ENCODE data around the gene ANP32B.
A peak's percentile ranks its signal among the peaks of the same experiment; 100 is the strongest.
"Not testable (repeated sequence)": the region's sequence is repeated elsewhere in the genome, so short reads cannot be mapped to it uniquely, and the experiment has no call there.

Gene ANP32B

DNA sequence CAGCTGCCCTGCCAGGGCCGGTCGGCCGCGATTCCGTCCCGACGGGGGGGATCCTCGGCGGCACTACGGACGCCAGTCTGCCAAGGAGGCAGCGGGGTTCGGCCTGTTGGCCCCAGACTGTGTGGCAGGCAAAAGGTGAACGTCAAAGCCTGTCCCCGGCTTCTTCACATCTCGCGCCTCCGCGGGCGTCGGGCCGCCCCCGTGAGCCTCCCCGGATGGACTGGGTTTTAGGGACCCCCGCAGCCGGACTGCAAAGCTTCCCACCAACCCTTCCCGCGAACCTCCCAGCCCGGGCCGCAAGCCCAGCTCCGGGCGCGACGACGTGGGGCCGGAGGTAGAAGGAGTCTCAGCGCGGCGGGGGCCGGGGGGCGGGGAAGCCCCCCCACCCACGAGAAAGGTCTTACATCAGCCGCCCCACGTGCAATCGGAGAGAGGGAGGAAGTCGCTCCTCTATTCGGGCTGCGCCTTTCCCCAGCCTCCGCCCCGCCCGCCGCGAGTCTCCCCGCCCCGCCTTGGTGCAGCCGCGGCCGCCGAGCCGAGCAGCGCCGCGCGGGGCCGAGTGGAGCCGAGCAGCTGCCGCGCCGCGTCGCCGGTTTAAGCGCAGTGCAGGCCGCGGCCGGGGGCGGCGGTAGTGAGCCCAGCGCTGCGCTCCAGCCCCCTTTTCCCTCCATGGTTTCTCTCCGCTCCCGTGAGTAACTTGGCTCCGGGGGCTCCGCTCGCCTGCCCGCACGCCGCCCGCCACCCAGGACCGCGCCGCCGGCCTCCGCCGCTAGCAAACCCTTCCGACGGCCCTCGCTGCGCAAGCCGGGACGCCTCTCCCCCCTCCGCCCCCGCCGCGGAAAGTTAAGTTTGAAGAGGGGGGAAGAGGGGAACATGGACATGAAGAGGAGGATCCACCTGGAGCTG is at the start of gene ANP32B:
ANP32B (plus strand) TSS at position 659 of the 906 bp plus-strand sequence; CDS start at position 874, 215 bp downstream.
- peak; percentile 91 for DNase-seq (ENCODE audit: low spot score)

DNA sequence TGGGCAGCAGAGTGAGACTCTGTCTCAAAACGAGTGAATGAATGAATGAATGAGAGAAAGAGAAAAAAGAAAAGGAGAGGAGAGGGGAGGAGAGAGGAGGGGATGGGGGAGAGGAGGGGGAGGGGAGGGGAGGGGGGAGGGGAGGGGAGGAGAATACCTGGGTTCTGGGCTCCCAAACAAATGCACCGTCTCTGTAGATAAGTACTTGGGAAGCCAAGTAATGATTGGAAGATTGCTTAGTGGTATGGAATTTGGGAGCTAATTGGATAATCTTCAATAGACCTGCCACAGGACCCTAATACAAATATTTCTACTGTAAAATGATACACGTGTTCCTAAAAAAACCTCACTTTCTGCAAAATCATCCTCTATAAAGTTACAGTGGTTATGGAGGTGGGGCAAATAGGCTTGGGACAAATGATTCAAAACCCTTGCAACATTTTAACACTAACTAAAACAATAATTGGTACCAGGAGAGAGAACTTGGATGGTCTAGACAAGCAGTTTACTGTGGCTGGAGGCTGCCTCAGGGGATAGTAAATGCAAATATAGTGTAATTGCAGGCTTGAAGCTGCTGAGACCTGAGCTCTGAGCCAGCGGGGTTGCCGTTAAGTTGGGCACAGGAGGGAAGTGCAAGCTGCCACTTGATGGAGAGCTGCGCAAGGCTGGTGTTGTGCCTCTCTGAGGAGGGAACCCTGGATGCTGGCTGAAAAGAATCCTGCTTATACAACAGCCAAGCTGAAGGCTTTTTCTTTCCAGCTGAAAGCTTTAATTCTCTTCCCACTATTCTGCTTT is 48.6 kb upstream of the ANP32B start:
- no peak for DNase-seq (ENCODE audit: low spot score)

DNA sequence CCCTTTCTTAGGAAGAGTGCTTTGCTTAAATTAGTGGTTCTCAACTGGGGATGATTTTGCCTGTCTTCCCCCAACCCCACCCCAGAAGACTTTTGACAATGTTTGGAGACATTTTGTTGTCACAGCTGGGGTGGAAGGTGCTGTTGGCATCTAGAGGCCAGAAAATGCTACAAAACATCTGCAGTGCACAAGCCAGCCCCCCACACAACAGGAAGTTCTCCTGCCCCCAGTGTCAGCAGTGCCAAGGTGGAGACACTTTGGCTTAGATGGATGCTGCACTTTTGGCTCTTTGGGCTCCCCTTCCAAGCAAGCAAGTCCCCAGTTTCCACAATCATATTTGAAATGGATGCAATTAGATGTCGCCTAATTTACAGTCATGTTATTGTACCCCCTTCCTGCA is 47.9 kb upstream of the ANP32B start:
- DNase-seq (ENCODE audit: low spot score): no peak

DNA sequence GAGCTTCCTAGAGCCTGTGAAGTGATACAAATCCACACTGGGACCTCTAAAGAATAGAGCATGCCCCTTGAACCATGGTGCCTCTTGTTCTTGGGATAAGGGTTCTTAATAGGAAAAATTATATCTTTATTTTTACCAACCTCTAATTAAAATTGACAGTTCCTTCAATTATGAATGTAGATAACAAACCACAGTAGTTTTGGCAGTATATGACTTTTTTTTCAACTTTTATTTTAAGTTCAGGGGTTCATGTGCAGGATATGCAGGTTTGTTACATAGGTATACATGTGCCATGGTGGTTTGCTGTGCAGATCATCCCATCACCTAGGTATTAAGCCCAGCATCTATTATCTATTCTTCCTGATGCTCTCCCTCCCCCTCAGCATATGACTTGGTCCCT is 46.1 kb upstream of the ANP32B start:
- DNase-seq (ENCODE audit: low spot score): no peak

DNA sequence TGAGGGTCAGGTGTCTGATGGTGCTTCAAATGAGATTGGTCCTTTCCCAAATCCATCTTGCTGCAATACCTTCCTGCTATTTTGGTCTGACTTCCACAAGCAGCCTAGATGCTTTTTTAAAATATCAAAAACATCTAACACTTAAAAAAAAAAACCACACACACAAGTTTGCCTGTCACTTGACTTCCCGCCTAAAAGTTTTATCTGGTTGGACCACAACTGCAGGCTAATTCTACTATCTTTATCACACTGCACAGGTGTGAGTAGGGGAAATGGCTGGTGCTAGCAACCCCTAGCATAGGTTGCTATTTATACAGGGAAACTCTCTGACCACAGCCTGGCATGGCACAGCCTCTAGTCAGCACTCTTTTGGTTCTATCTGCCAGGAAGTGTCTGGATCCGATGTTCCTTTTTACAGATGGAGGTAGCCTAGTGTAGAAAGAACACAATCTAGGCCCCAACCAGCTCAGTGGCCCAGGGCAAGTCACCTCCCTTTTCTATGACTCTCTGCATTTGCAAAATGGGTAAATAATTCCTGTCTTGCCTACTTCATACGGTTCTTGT is 45.0 kb upstream of the ANP32B start, which contains the start of gene HEMGN:
HEMGN (minus strand) TSS at position 92 of the 564 bp plus-strand sequence; CDS start at position 56, 36 bp downstream.
- no peak for DNase-seq (ENCODE audit: low spot score)

DNA sequence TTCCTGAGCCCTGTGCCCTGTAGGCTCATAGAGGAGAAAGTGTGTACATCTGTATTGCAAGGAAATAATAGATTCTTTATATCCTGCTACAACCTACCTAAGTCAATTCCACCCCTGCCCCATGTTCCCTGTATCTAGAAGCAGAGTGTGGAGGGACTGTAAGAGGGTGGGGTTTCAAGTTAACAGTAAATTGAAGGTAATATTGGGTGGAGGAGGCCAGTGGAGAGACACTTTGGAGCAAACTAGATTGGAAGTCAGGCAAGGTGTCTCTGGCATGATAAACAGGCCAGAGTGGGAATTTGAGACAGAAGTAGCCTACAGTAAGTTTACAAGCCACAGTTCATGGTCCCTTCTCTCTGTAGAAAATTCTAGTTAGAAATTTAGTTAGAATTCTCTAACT is 42.9 kb upstream of the ANP32B start:
- no peak for DNase-seq (ENCODE audit: low spot score)

DNA sequence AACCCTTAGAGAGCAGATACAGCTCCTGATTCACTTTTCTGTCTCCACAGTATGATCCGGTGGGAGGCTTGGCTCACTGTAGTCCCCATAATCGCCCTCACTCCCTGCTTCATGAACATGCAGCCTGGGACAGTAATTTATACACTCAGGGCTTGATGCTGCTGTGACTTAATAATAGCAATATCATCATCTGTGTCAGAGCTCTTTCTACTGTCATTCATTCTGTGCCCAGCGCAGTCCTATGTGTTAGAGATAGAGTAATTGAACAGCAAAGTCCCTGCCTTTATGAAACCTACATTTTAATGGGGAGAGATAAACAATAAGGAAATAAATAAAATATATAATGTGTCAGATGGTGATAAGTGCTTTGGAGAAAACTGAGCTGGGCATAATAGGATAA is 42.4 kb upstream of the ANP32B start:
- no peak for DNase-seq (ENCODE audit: low spot score)

DNA sequence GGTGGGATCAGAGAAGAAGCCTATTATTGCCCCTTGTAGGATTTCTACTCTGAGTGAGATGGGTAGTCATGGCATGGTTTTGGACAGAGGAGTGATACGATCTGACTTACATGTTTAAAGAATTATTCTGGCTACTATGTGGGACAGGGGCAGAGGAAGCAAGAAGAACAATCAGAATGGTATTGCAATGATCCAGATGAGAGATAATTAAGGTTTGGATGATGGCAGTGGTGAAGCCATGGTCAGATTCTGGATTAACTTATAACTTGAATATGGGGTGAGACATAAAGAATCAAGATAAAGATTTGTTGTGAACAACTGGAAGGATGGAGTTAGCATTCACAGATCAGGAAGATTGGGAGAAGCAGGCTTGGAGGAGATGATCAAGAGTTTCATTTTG is 41.8 kb upstream of the ANP32B start:
- no peak for DNase-seq (ENCODE audit: low spot score)

DNA sequence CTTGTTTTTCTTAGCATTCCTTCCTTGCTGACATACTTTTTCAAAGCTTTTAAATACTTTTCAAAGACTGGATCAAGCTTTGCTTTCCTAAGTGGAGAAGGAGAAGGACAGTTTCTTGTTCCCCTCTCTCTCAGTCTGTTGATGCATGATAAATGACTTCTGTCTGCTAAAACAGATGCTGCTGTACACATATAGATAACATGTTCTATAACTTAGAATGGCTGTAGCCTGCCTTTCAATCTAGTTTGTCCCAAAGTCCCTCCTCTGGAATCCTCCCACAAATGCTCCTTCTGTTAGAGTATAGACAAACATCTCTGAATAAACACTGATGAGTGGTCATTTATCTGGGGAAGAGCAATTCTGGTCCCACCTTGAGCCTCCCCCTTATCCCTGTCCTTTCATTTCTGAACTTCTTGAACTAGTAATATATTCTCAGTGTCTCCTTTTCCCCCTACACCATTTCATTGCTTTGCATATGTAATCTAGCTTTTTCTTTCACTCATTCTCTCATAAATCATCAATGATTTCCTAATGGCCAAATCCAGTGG is 39.8 kb upstream of the ANP32B start:
- DNase-seq (ENCODE audit: low spot score): no peak

DNA sequence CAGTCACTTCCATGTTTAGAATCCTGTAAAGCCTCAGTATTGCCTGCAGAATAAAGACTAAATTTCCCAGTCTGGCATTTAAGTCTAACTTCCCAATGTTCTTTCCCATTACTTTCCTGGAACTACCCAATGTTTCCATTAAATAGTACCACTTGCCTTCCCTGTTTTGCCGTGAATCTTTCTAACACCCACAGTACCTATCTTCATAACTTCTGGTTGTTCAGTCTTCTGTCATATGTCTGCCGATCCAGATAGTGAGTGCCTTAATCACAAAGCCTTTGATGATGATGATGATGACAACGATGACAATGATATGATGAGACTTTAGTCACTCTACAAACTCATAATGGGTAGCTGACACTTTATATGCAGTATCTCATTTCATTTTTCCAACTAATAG is 38.5 kb upstream of the ANP32B start:
- no peak for DNase-seq (ENCODE audit: low spot score)

DNA sequence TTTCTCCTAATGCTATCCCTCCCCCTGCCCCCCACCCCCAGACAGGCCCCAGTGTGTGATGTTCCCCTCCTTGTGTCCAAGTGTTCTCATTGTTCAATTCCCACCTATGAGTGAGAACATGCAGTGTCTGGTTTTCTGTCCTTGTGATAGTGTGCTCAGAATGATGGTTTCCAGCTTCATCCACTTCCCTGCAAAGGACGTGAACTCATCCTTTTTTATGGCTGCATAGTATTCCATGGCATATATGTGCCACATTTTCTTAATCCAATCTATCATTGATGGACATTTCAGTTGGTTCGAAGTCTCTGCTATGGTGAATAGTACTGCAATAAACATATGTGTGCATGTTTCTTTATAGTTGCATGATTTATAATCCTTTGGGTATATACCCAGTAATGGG is 37.7 kb upstream of the ANP32B start:
- not testable (repeated sequence) for DNase-seq (ENCODE audit: low spot score)

DNA sequence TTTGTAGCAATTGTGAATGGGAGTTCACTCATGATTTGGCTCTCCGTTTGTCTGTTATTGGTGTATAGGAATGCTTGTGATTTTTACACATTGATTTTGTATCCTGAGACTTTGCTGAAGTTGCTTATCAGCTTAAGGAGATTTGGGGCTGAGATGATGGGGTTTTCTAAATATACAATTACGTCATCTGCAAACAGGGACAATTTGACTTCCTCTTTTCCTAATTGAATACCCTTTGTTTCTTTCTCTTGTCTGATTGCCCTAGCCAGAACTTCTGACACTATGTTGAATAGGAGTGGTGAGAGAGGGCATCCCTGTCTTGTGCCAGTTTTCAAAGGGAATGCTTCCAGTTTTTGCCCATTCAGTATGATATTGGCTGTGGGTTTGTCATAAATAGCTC is 36.0 kb upstream of the ANP32B start:
- not testable (repeated sequence) for DNase-seq (ENCODE audit: low spot score)

DNA sequence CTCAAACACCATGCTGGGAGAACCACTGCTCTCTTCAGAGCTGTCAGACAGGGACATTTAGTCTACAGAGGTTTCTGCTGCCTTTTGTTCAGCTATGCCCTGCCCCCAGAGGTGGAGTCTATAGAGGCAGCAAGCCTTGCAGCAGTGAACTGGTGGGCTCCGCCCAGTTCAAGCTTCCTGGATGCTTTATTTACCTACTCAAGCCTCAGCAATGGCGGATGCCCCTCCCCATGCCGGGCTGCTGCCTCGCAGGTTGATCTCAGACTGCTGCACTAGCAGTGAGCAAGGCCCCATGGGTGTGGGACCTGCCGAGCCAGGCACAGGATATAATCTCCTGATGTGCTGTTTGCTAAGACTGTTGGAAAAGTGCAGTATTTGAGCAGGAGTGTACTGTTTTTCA is 32.3 kb upstream of the ANP32B start:
- not testable (repeated sequence) for DNase-seq (ENCODE audit: low spot score)

DNA sequence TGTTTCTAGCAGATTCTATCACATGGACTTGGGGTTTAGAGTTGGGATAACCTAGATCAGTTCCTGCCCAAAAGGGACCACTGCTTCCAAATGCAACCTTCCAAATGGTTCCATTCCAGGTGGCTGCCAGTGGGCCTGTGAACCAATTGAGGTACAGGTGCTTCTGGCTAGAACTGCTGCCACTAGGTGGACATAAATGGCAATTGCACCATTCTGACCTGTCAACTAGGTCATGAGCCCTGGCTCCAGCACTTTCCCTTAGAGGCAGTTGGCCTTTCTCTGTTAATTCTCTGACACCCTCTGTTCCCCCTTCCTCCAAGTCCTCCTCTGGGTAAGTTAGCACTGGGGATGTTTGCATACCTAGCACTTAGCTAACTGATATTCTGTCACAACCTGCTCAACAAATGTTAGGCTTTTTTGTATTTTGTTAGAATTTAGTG is 28.6 kb upstream of the ANP32B start:
- DNase-seq (ENCODE audit: low spot score): peak; percentile 18

DNA sequence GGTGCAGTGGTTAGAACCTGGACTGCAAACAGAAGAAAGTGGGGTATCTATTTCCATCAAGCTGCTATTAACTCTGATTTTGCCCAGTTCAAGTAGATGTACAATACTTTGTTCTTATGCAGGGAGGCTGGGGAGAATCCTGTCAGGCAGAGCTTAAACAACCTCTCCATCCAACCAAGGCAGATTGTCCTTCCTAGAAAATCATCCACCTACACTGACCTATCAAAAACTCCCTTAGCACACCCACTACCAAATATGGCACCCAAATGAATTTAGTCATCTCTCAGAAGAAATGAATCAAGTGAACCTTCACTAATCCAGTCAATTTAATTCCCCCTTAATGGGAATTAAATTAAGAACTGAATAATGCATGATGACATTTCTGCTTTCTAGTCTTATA is 26.8 kb upstream of the ANP32B start:
- no peak for DNase-seq (ENCODE audit: low spot score)

DNA sequence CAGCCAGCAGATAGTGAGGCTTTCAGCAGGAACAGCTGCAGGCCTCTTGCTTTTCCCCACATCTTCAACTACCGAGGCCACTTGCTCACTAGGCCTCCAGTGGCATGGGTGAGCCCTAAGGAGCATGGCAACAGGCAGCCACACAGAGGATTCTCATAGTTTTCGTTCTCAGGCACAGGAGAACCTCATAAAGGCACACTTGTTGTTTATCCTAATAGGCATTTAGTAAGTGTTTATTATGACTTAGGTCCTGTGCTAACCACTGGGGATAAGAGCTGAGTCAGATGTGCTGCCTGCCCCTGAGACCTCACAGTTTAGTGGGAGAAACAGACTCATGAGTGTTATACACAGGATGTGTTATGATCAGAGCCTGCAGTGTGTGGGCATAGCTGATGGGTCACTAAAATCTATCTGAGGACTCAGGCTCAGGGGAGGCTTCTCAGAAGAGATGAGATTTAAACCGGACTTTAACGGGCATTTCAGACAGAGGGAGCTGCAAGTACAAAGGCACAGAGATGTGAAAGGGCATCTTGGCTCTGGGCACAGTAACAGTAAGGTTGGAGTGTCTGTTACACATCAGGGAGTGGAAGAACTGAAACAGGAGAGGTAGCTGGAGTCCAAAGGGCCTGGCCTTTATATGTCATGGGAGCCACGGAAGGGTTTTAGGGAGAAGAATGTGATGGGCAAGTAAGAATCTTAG is 24.2 kb upstream of the ANP32B start:
- DNase-seq (ENCODE audit: low spot score): peak; percentile 33

DNA sequence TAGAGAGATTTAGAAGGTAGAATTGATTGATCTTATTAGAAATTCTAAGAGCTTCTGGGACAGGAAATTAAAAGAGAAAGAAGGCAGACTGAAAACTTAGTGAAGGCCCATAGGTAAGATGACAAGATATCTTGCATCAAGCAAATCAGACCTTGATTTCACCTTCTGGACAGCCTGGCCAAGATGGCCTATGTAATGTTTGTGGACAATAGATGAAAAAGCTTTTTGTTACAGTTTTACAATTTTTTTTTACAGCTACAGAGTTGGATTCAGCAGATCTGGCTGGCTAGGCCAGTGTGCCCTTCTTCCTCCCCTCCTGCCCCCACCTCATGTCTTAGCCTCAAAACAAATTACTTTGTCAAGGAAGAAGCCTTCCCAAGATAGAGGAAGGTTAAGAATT is 23.6 kb upstream of the ANP32B start:
- DNase-seq (ENCODE audit: low spot score): no peak

DNA sequence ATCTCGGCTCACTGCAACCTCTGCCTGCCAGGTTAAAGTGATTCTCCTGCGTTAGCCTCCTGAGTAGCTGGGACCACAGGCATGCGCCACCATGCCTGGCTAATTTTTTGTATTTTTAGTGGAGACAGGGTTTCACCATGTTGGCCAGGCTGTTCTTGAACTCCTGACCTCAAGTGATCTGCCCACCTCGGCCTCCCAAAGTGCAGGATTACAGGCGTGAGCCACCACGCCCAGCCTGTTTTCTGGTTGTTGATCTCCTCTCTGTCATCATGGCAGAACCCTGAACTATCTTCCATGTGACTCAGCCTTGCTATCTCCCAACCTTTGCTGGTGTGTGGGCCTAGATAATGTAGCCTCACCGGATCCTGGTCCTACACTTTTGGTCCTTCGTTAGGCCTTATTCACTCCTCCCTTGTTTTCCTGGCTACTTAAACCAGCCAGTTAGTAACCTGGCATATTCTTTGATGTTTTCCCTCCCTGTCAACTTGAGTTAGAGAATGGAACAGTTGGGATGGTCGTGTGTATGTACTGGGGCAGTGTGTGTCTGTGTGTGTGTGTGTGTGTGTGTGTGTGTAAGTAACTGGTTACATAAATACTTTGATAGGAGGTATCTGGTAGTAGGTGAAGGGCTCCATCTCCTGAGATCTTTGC is 22.3 kb upstream of the ANP32B start:
- DNase-seq (ENCODE audit: low spot score): not testable (repeated sequence)

DNA sequence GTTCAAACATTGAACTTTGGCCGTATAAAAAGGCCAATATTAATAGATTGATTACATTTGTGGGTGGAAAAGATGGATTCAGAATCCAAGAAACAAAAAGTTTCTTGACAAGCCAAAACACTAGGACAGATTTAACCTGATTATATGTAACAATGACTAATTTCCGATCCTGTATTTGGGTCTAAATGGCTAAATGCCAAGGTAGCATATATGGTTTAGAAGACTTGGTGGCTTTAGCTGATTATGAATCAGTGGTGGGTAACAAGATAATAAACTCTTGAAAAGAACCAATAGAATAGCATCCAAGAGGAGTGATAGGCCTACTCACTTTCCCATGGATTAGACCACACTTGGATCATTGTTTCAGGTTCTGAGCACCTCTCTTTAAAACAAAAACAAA is 21.8 kb upstream of the ANP32B start:
- no peak for DNase-seq (ENCODE audit: low spot score)

DNA sequence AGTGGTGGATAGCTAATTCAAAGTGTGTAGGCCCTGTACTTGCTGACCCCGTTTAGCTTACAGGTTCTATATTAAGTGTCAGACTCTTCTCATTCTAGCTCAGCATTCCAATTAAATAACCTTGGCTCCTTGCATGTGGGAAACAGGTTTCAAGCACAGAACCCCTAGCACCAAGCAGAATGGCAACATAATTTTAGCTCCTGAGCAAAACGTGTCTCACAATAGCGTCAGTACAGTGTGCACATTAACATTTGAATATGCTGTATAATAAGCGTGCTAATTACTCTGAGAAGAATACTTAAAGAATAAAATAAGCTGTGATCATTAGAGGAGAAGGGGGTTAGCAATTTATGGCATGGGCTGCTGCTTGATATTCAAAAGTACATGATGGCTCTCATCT is 21.0 kb upstream of the ANP32B start:
- DNase-seq (ENCODE audit: low spot score): no peak

DNA sequence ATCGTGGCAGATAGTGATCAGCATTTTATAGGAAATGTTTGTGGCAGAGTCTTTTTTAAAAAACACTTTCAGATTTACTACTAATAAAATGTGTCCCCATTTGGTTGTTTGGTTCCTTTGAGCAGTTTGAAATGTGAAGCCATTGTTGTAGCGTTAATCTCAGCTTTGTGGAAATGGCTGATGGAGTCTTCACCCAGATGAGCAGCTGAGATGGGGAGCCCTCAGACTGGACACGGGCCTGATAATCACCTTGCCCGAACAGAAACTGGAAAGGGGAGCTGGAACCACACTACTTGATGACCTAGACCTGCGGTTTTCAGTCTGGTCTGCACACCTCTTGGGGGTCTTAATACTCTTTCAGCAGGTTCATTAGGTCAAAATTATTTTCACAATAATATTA is 20.6 kb upstream of the ANP32B start:
- DNase-seq (ENCODE audit: low spot score): no peak
